GM06990 (cell line): Measurements from ENCODE around the gene ZNF174.

Experiments used
- DNase-seq: peaks from one replicate; pipeline ENCODE4 v3.0.0-alpha.2; 2011; ENCODE audit not compliant: insufficient read length; ENCODE audit errors: extremely low read depth
- H3K27me3 ChIP-seq: replicated peaks from 2 replicates; pipeline ENCODE4 v1.6.0; 2011; ENCODE audit warnings: low read length; ENCODE audit not compliant: control insufficient read depth, insufficient read depth
- H3K36me3 ChIP-seq: 2 replicates; pipeline ENCODE4 v1.5.1; 2011; ENCODE audit warnings: low read length; ENCODE audit not compliant: control insufficient read depth, insufficient read depth
- H3K4me3 ChIP-seq: replicated peaks from 2 replicates; pipeline ENCODE4 v1.5.1; 2011; ENCODE audit warnings: low read depth, mild to moderate bottlenecking, control low read depth, low read length
- TF ChIP-seq, protein P1 (sequence below): IDR thresholded peaks from 2 replicates; pipeline ENCODE4 v1.5.1; 2011; ENCODE audit warnings: low read length, control low read depth, mild to moderate bottlenecking, inconsistent platforms; ENCODE audit not compliant: insufficient read depth, poor library complexity, severe bottlenecking

ZNF174 gene

GRCh38 chr16:3458852-3459361, 57.9 kb downstream of the ZNF174 start:
- peak overlapping the region; percentile 95 for H3K4me3 ChIP-seq
- TF ChIP-seq, protein P1, sequence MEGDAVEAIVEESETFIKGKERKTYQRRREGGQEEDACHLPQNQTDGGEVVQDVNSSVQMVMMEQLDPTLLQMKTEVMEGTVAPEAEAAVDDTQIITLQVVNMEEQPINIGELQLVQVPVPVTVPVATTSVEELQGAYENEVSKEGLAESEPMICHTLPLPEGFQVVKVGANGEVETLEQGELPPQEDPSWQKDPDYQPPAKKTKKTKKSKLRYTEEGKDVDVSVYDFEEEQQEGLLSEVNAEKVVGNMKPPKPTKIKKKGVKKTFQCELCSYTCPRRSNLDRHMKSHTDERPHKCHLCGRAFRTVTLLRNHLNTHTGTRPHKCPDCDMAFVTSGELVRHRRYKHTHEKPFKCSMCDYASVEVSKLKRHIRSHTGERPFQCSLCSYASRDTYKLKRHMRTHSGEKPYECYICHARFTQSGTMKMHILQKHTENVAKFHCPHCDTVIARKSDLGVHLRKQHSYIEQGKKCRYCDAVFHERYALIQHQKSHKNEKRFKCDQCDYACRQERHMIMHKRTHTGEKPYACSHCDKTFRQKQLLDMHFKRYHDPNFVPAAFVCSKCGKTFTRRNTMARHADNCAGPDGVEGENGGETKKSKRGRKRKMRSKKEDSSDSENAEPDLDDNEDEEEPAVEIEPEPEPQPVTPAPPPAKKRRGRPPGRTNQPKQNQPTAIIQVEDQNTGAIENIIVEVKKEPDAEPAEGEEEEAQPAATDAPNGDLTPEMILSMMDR = no peak
- no peak for DNase-seq

More at GRCh38 chr16:3458852-3459361, 57.9 kb downstream of the ZNF174 start:
- no peaks in the 10 kb centered on the region for H3K27me3 ChIP-seq
- no peaks in the 10 kb centered on the region for H3K36me3 ChIP-seq
